Ovary (tissue), 9 donors: ENCODE data around the gene YEATS2. TPM values are rescaled to one million over a fixed set of nuclear protein-coding genes. Genes with fewer than 3 reads are reported as not detected.
"Not testable (repeated sequence)": the region's sequence is repeated elsewhere in the genome, so short reads cannot be mapped to it uniquely, and the experiment has no call there.

Experiments
- DNase-seq, 5 donors: peaks; one replicate each; pipeline ENCODE4 v3.0.0-alpha.2; 2019 to 2020
- H3K27ac ChIP-seq, 2 donors: fragments of 200-600 bp; one replicate each; pipeline versions ENCODE4 v1.5.1 to v1.8.0; 2019 to 2022
- H3K27me3 ChIP-seq: fragments of 200-600 bp; one replicate; pipeline ENCODE4 v1.8.0; 2022
- H3K36me3 ChIP-seq: fragments of 200-600 bp; sonication (generic); one replicate; pipeline ENCODE4 v1.5.1; 2019
- H3K4me1 ChIP-seq: one replicate; pipeline ENCODE4 v1.8.1; 2013; ENCODE audit warnings: mild to moderate bottlenecking, moderate library complexity; ENCODE audit not compliant: insufficient read depth
- H3K4me3 ChIP-seq: fragments of 200-600 bp; sonication (generic); one replicate; pipeline ENCODE4 v1.5.1; 2017
- H3K9me3 ChIP-seq, 2 donors: fragments of 200-600 bp in 1 of 2; sonication (generic) in 1 of 2; one replicate each; pipeline versions ENCODE4 v1.5.1 to v1.8.1; 2013 to 2019; ENCODE audit warnings: mild to moderate bottlenecking in 1 of 2, moderate library complexity in 1 of 2
- CTCF ChIP-seq, 3 donors: fragments of 450-650 bp in 2 of 3; fragments of 200-600 bp in 1 of 3; IDR thresholded peaks; one replicate each; pipeline versions ENCODE4 v1.5.1 to v1.8.0; 2016 to 2022; ENCODE audit warnings: antibody characterized with exemption in 3 of 3, mild to moderate bottlenecking in 1 of 3
- EP300 ChIP-seq: sonication (generic); formaldehyde crosslinking; IDR thresholded peaks from one replicate; pipeline ENCODE4 v1.6.1; 2017; ENCODE audit warnings: antibody characterized with exemption
- POLR2A ChIP-seq: fragments of 450-650 bp; IDR thresholded peaks from one replicate; pipeline ENCODE4 v1.6.1; 2017; ENCODE audit warnings: antibody characterized with exemption, mild to moderate bottlenecking, moderate library complexity
- WGBS, 3 donors: extraction: QIAGEN DNeasy Blood & Tissue Kit in 1 of 3; methylation state at CpG; one replicate each; pipeline versions ENCODE4 v1.1.5 to v1.1.7; 2013 to 2017; 5-methylcytosine and 5-hydroxymethylcytosine counted together
- intact Hi-C, 4 donors: fragments of 100-400 bp; cut with DNase I; formaldehyde crosslinking; loops; one replicate each; pipeline versions ENCODE4 v1.11.0 to v1.15.1; 2022 to 2023
- polyA plus RNA-seq, 2 donors: library from polyadenylated mRNA; stranded (reverse); fragments of 200-250 nt in 1 of 2; fragments of 350-450 nt in 1 of 2; fragmentation: Illumina TruSeq in 1 of 2; extraction: RNeasy Lipid Tissue Mini Kit (QIAGEN cat#74804) in 1 of 2; gene quantifications; one replicate each; pipeline ENCODE4 v1.2.3, GENCODE V29; 2013 to 2014
- total RNA-seq, 7 donors: library from RNA; depleted of rRNA in 2 of 7; stranded (reverse); fragments of >200 nt in 2 of 7; fragmentation: NEBNext Ultra II Directional in 3 of 7; extraction: Animal tissue kit (Norgen Biotek cat#: 25700) in 3 of 7; gene quantifications; one replicate each; pipeline versions ENCODE4 v1.1.0 to v1.2.4, GENCODE V29; 2016 to 2023
- donor health status: DM: no; HTN: no; CAD: no; lungs with moderate emphysema.
- donor health status: DM: no; HTN: no; CAD: no.
- donor health status: Bipolar disorder and iron deficiency.
- donor health status: DM: yes; HTN: yes; CAD: no.
- donor health status: DM: no; HTN: no; CAD: no.
- donor health status: DM: yes; HTN: yes; CAD: no.

The YEATS2 gene
- total and polyA plus RNA-seq, 9 donors = 11.3 to 35.5 (median 26.0) TPM

GRCh38 chr3:183777016-183777618 is 79.5 kb downstream of the YEATS2 start:
- H3K4me1 ChIP-seq = no peaks in the 10 kb centered on the region
- TF ChIP-seq EP300 (no peak), CTCF (IDR thresholded peaks at IDR 0.05) (no peak), POLR2A (no peak)
- WGBS, 3 donors = 86 to 93% (median 89%) methylated on average over 4 of the region's 4 CpGs
- H3K36me3 ChIP-seq = no peaks in the 10 kb centered on the region
- no peak overlapping the region for H3K4me3 ChIP-seq
- no peaks in the 10 kb centered on the region for H3K9me3 ChIP-seq
- H3K27me3 ChIP-seq = no peaks in the 10 kb centered on the region
- H3K27ac ChIP-seq = no peak overlapping the region
- DNase-seq = no peak
- intact Hi-C loops = no loop called here

GRCh38 chr3:183779896-183780465 is 82.4 kb downstream of the YEATS2 start:
- Histone ChIP-seq H3K27ac (no peak overlapping the region), H3K36me3 (no peaks in the 10 kb centered on the region), H3K27me3 (no peaks in the 10 kb centered on the region), H3K9me3 (no peaks in the 10 kb centered on the region), H3K4me3 (no peak overlapping the region), H3K4me1 (no peaks in the 10 kb centered on the region)
- TF ChIP-seq POLR2A (no peak), CTCF (IDR thresholded peaks at IDR 0.05) (no peak), EP300 (no peak)
- 73 to 82% (median 81%) methylated on average over 14 of the region's 14 CpGs for WGBS, 3 donors
- intact Hi-C loops = loop anchor here in 1 of 4 donors (5.0 kb wide), 1 partner anchor 748 kb away; no protein-coding TSS in a partner anchor
- no peak for DNase-seq

GRCh38 chr3:183781246-183781645 is 83.6 kb downstream of the YEATS2 start:
- intact Hi-C loops = loop anchor here in 1 of 4 donors (5.0 kb wide), 1 partner anchor 749 kb away; no protein-coding TSS in a partner anchor
- Histone ChIP-seq H3K4me3 (no peak overlapping the region), H3K27ac (no peak overlapping the region), H3K4me1 (no peaks in the 10 kb centered on the region), H3K27me3 (no peaks in the 10 kb centered on the region), H3K9me3 (no peaks in the 10 kb centered on the region), H3K36me3 (no peaks in the 10 kb centered on the region)
- TF ChIP-seq POLR2A (no peak), EP300 (no peak)
- no peak for DNase-seq
- WGBS, 3 donors = 92 to 94% (median 94%) methylated on average over 6 of the region's 6 CpGs

- Histone ChIP-seq H3K36me3 (no peaks in the 10 kb centered on the region), H3K27ac (no peak overlapping the region), H3K9me3 (no peaks in the 10 kb centered on the region), H3K4me3 (no peak overlapping the region), H3K4me1 (no peaks in the 10 kb centered on the region), H3K27me3 (no peaks in the 10 kb centered on the region)
- TF ChIP-seq EP300 = no peak
- intact Hi-C loops = loop anchor here in 1 of 4 donors (5.0 kb wide), 1 partner anchor 750 kb away; no protein-coding TSS in a partner anchor
- 87 to 90% (median 89%) methylated on average over 7 of the region's 7 CpGs for WGBS, 3 donors
- no peak for DNase-seq
These were observed 85.1 kb downstream of the YEATS2 start for GRCh38 chr3:183782576-183783276.

GRCh38 chr3:183784503-183784902 is 86.9 kb downstream of the YEATS2 start:
- H3K27ac ChIP-seq, DNase-seq, H3K4me3 ChIP-seq, H3K4me1 ChIP-seq, H3K36me3 ChIP-seq, H3K27me3 ChIP-seq, H3K9me3 ChIP-seq: not testable (repeated sequence)
- intact Hi-C loops = loop anchor here in 1 of 4 donors (5.0 kb wide), 1 partner anchor 752 kb away; no protein-coding TSS in a partner anchor
- 84 to 95% (median 95%) methylated on average over 10 of the region's 10 CpGs for WGBS, 3 donors
